Activated CD4-positive, alpha-beta T cell treated with anti-CD3 and anti-CD28 coated beads, Interleukin-2, amount 50 U/mL, for 1 hour (primary cell): ENCODE results near the gene LSS.

Experiments used
- DNase-seq: peaks from one replicate; pipeline ENCODE4 v3.0.0-alpha.2; 2020

LSS gene

GRCh38 chr21:46218906-46219590 lies 9.5 kb downstream of the LSS start:
- no peak for DNase-seq

- no peak for DNase-seq
Observed at GRCh38 chr21:46217511-46218196, 10.9 kb downstream of the LSS start.

GRCh38 chr21:46216132-46216747 lies 12.3 kb downstream of the LSS start:
- no peak for DNase-seq

GRCh38 chr21:46215436-46216131 lies 13.0 kb downstream of the LSS start:
- no peak for DNase-seq

GRCh38 chr21:46214478-46215340 lies 13.9 kb downstream of the LSS start:
- no peak for DNase-seq

- DNase-seq = no peak
Observed at GRCh38 chr21:46213620-46214286, 14.8 kb downstream of the LSS start.

GRCh38 chr21:46212721-46213484 lies 15.7 kb downstream of the LSS start:
- no peak for DNase-seq

GRCh38 chr21:46211786-46212720 lies 16.5 kb downstream of the LSS start:
- DNase-seq = no peak

GRCh38 chr21:46211376-46211775 lies 17.2 kb downstream of the LSS start:
- no peak for DNase-seq

GRCh38 chr21:46210378-46211136 lies 18.0 kb downstream of the LSS start:
- DNase-seq = no peak

- no peak for DNase-seq
Observed at GRCh38 chr21:46208761-46209721, 19.5 kb downstream of the LSS start.

- DNase-seq = no peak
Observed at GRCh38 chr21:46207920-46208591, 20.5 kb downstream of the LSS start.

GRCh38 chr21:46207006-46207919 lies 21.3 kb downstream of the LSS start:
- DNase-seq = no peak

- no peak for DNase-seq
Observed at GRCh38 chr21:46206163-46207005, 22.2 kb downstream of the LSS start.

GRCh38 chr21:46205766-46206162 lies 22.8 kb downstream of the LSS start:
- no peak for DNase-seq
